ENCODE data around the gene CNTN2.

Gene CNTN2

GRCh38 chr1:205002705-205003104 lies 40.3 kb upstream of the CNTN2 start:
- H3K4me3 ChIP-seq (ENCODE audit: low read length), result no peak overlapping the region
- TF ChIP-seq CTCF (IDR thresholded peaks at IDR 0.05; ENCODE audit: insufficient read depth, low read depth, low read length, missing control alignments), result no peak
- no peak for DNase-seq (ENCODE audit: low read depth)

DNA sequence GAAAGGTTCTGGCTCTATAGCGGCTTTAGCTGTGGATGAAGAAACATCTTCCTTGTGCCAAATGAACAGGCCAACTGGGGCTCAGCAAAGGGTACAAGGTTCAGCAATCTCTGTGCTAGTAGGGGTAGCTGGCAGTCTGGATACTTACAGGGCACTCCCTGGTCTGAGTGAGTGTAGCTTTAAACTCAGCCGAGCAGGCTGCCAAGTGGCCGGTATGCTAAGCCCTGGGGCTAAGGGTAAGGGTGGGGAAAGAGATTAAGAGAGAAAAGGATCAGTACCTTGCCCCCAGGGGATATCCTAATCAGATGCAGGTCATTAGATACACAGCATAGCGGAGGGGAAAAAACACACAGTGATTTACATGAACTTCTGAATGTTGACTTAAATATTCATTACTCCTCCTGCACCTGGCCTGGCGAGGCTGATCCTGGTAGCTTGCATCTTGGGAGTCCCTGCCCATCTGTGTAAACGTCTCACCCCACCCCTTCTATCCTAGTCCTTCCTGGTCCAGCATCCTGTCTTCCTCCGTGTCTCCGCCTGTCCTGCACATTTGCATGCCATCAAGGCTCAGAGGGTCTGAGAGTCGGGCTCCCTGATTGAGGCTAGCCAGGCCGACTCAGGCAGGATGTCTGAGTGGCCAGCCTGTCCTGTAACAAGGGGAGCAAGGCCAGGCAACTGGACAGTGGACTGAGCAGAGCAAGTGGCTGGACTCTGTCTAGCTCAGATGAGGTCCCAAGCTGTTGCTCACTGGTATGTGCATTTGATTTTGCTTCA lies 39.5 kb upstream of the CNTN2 start:
- no peak overlapping the region for H3K4me3 ChIP-seq (ENCODE audit: low read length)
- no peak for TF ChIP-seq CTCF (IDR thresholded peaks at IDR 0.05; ENCODE audit: insufficient read depth, low read depth, low read length, missing control alignments)
- no peak for DNase-seq (ENCODE audit: low read depth)

- no peak for DNase-seq (ENCODE audit: low read depth)
- no peak overlapping the region for H3K4me3 ChIP-seq (ENCODE audit: low read length)
- TF ChIP-seq CTCF (IDR thresholded peaks at IDR 0.05; ENCODE audit: insufficient read depth, low read depth, low read length, missing control alignments), result no peak
Measured at GRCh38 chr1:205004351-205004750, 38.7 kb upstream of the CNTN2 start.

- no peak for DNase-seq (ENCODE audit: low read depth)
- TF ChIP-seq CTCF (IDR thresholded peaks at IDR 0.05; ENCODE audit: insufficient read depth, low read depth, low read length, missing control alignments), result no peak
- H3K4me3 ChIP-seq (ENCODE audit: low read length), result no peak overlapping the region
Measured at GRCh38 chr1:205008896-205009295, 34.1 kb upstream of the CNTN2 start.

GRCh38 chr1:205009670-205010069 lies 33.3 kb upstream of the CNTN2 start:
- no peak for DNase-seq (ENCODE audit: low read depth)
- no peak for TF ChIP-seq CTCF (IDR thresholded peaks at IDR 0.05; ENCODE audit: insufficient read depth, low read depth, low read length, missing control alignments)
- no peak overlapping the region for H3K4me3 ChIP-seq (ENCODE audit: low read length)

DNA sequence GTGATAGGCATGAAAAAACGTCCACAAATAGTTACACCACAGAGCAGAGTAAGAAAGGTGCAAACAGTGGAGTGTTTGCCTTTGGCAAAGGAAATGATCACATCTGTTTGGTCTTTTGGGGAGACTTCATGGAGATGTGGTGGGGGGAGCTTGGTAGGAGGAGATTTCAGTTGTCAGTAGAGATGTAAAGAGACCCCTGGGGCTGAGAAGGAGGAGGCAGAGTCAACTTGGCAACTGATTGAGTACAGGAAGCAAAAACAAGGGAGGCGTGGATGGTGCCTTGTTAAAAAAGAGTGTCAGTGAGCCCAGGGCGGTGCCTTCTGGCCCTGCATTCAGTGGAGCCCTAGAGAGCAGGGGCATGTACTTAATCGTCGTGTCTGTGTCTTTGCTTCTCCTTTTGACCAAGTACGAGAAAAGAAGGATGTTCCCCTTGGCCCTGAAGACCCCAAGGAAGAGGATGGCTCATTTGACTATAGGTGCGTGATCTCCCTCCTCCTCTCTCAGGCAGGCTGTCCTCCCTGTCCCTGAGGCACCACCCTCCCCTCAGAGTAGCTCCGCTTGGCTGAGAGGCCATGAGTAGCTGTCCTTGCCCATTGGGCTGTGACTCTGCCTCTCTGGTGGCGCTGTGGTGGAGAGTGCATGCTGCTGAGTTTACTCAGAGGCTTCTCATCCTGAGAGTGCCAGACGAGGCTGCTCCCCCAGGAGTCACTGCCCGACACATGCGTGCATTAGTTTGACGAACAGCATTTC lies 30.4 kb upstream of the CNTN2 start:
- no peak overlapping the region for H3K4me3 ChIP-seq (ENCODE audit: low read length)
- DNase-seq (ENCODE audit: low read depth), result no peak
- no peak for TF ChIP-seq CTCF (IDR thresholded peaks at IDR 0.05; ENCODE audit: insufficient read depth, low read depth, low read length, missing control alignments)

All from epithelial cell of esophagus (primary cell).